Measurements from ENCODE around the gene CATSPERE.

Gene CATSPERE

DNA sequence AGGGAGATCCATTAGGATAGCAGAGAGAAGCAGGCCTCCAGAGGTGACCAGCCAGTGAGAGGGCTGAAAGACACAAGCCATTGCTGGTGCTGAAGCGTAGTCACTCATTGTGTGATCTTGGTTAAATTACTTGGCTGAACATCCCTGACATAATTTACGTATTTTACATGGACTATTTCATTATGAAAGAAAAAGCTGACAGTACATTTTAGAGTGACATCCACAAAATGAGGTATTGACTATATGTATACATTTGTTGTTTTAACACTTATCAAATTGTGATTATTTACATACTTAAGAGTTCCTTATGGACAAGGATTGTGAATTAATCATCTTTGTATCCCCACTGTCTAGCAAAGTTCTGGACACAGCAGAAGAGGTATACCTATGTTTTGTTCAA is 206.7 kb downstream of the CATSPERE start:
- H3K4me1 Mint-ChIP-seq: peaks cover 7% of the 10 kb centered on the region
- DNase-seq: no peak
- TF ChIP-seq, protein P1, sequence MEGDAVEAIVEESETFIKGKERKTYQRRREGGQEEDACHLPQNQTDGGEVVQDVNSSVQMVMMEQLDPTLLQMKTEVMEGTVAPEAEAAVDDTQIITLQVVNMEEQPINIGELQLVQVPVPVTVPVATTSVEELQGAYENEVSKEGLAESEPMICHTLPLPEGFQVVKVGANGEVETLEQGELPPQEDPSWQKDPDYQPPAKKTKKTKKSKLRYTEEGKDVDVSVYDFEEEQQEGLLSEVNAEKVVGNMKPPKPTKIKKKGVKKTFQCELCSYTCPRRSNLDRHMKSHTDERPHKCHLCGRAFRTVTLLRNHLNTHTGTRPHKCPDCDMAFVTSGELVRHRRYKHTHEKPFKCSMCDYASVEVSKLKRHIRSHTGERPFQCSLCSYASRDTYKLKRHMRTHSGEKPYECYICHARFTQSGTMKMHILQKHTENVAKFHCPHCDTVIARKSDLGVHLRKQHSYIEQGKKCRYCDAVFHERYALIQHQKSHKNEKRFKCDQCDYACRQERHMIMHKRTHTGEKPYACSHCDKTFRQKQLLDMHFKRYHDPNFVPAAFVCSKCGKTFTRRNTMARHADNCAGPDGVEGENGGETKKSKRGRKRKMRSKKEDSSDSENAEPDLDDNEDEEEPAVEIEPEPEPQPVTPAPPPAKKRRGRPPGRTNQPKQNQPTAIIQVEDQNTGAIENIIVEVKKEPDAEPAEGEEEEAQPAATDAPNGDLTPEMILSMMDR (IDR thresholded peaks at IDR 0.05): no peak
- no peaks in the 10 kb centered on the region for H3K27me3 Mint-ChIP-seq (ENCODE audit: low read depth, poor library complexity)
- peaks cover 32% of the 10 kb centered on the region for H3K36me3 Mint-ChIP-seq (ENCODE audit: low read depth)
- no peak overlapping the region for H3K4me3 Mint-ChIP-seq
- peaks cover 18% of the 10 kb centered on the region for H3K9me3 Mint-ChIP-seq
- H3K27ac Mint-ChIP-seq: no peak overlapping the region

DNA sequence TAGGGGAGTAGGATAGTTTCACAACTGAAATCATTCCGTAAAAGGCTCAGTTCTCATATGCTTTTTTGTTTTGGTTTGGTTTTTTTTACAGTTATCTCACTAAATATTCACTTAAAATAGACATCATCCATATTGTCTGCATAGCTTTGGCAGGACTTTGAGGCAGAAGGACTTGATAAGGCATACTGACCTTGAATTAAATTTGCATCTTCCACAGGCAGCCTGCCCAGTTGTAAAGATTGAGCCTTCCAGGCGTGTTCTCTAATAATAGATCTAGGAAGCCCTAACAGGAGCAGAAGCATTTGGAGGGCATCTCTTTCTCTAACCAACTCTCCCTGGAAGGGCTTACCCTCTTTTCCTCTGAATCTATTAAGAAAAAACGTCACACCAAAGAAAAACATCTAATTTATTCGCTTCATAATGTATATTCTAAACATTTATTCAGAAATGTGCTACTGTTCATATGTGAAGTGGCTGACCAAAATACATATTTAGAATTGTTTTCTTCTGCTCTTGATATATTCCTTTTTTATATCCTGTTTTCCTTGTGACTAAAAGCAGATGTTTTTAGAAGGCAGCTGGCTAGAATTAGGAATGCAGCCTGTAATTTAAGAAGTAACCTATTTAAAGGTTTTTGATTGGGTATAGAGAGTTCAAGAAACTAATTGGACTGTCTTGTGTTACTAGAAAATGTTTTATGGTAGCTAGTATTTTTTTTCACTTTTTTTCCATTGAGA is 212.0 kb downstream of the CATSPERE start:
- Mint-ChIP-seq H3K27me3 (ENCODE audit: low read depth, poor library complexity) (no peaks in the 10 kb centered on the region), H3K4me3 (no peak overlapping the region), H3K36me3 (ENCODE audit: low read depth) (peaks cover 71% of the 10 kb centered on the region), H3K4me1 (no peaks in the 10 kb centered on the region), H3K9me3 (peaks cover 16% of the 10 kb centered on the region), H3K27ac (no peak overlapping the region)
- DNase-seq: no peak
- TF ChIP-seq, protein P1 (IDR thresholded peaks at IDR 0.05): no peak

- TF ChIP-seq, protein P1 (IDR thresholded peaks at IDR 0.05): no peak
- Mint-ChIP-seq H3K27ac (no peak overlapping the region), H3K27me3 (ENCODE audit: low read depth, poor library complexity) (no peaks in the 10 kb centered on the region), H3K36me3 (ENCODE audit: low read depth) (peaks cover 78% of the 10 kb centered on the region), H3K9me3 (peaks cover 16% of the 10 kb centered on the region), H3K4me3 (no peak overlapping the region), H3K4me1 (no peaks in the 10 kb centered on the region)
- DNase-seq: no peak
These were observed 213.4 kb downstream of the CATSPERE start for GRCh38 chr1:244674446-244674845.

GRCh38 chr1:244675167-244675566 is 214.1 kb downstream of the CATSPERE start:
- DNase-seq: no peak
- no peak overlapping the region for H3K27ac Mint-ChIP-seq
- H3K4me3 Mint-ChIP-seq: no peak overlapping the region
- H3K4me1 Mint-ChIP-seq: no peaks in the 10 kb centered on the region
- no peaks in the 10 kb centered on the region for H3K27me3 Mint-ChIP-seq (ENCODE audit: low read depth, poor library complexity)
- peaks cover 80% of the 10 kb centered on the region for H3K36me3 Mint-ChIP-seq (ENCODE audit: low read depth)
- TF ChIP-seq, protein P1 (IDR thresholded peaks at IDR 0.05): no peak
- peaks cover 14% of the 10 kb centered on the region for H3K9me3 Mint-ChIP-seq

- peaks cover 7% of the 10 kb centered on the region for H3K9me3 Mint-ChIP-seq
- H3K4me1 Mint-ChIP-seq: peaks cover 3% of the 10 kb centered on the region
- H3K36me3 Mint-ChIP-seq (ENCODE audit: low read depth): peaks cover 79% of the 10 kb centered on the region
These were observed 217.6 kb downstream of the CATSPERE start for GRCh38 chr1:244678697-244679096.

More at GRCh38 chr1:244678697-244679096, 217.6 kb downstream of the CATSPERE start:
- no peaks in the 10 kb centered on the region for H3K27me3 Mint-ChIP-seq (ENCODE audit: low read depth, poor library complexity)
- H3K27ac Mint-ChIP-seq: peak overlapping the region; percentile 29
- TF ChIP-seq, protein P1 (IDR thresholded peaks at IDR 0.05): no peak
- H3K4me3 Mint-ChIP-seq: no peak overlapping the region
- no peak for DNase-seq
